GM19043 (cell line): Measurements from ENCODE around the gene SERPINA12.
"Not testable (repeated sequence)": the region's sequence is repeated elsewhere in the genome, so short reads cannot be mapped to it uniquely, and the experiment has no call there.

Experiments
- ATAC-seq: cut with Tn5 transposase; IDR thresholded peaks from one replicate; pipeline ENCODE4 v1.9.1; 2021; ENCODE audit warnings: low read depth; ENCODE audit not compliant: unreplicated experiment

The SERPINA12 gene

DNA sequence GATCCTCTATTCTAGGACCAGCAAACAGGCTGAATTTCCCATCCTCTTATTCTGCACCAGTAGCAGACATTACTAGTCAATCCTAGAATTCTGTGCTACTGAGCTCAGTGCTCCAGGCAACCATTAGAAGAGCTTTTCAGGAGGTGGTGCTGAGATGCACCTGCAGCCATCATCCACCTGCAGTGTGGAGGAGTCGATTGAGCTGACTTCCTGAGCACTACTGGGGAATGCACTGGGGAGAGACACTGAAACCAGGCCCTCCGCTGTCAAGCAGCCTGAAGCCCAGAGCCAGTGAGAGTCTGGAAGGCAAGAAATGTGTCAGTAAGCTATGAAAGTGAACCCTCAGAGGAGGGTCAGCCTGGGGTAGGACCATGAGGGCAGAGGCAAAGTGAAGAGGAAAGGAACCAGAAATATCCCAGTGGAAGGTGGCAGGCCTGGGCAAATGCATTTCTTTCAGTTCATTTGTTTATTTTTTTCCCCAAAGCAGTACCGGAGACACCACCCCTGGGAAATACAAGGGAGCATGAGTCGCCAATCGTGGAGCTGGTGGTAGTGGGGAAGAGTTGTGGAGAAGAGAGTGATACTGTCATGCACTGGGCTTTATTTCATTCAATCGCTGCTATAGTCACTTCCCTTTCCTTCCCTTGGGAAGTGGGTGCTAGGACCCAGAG, 28.9 kb upstream of the SERPINA12 start:
- no peak for ATAC-seq

DNA sequence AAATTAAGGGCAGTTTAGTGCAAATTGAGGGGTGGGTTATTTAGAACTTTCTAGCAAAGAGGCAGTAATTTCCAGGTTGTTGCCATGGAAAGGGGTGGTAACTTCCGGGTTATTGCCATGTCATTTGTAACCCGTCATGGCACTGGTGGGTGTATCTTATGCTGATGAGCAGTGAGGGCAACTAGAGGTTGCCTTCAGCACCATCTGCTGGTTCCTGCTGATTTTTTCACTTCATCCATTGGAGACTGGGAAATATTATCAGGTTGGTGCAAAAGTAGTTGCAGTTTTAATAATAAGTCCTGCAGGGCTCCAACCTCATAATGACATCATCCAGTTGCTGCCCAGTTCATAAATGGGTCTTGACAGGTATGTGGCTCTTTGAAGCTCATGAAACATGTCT, 27.6 kb upstream of the SERPINA12 start:
- no peak for ATAC-seq

DNA sequence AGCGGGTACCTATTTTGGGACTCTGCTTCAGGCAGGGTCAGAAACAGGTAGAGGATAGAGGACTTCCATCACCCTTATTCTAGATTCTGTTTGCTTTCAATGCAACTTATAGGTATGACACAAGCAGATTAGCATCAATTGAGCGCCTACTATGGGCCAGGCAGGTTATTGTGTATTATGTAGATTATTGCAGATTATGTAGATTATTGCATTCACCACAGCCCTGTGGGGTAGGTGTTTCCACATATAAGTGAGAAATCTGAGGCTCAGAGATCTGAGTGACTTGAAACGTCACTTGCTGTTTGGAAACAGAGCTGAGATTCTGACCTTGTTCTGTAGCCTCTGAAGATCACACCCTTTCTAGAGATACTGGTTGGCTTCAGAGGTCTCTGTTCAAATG, 26.2 kb upstream of the SERPINA12 start:
- ATAC-seq = no peak

DNA sequence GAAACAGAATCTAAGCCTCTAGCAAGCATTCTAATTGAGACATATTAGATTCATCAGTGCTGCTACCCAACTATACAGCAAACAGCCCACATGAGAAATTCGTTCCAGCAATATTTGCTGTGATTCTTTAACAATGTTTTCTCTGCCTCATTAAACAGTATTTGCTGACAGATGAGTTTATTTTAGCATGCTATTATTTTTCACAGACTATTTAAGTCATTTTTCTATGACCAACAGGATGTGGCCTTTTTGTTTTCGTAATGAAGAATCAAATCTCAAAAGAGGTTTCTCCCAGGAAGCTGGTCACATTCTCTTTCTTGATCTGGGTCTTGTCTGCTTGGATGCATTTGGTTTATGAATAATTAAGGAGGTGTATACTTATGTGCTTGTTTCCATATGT, 23.2 kb upstream of the SERPINA12 start:
- ATAC-seq = no peak

DNA sequence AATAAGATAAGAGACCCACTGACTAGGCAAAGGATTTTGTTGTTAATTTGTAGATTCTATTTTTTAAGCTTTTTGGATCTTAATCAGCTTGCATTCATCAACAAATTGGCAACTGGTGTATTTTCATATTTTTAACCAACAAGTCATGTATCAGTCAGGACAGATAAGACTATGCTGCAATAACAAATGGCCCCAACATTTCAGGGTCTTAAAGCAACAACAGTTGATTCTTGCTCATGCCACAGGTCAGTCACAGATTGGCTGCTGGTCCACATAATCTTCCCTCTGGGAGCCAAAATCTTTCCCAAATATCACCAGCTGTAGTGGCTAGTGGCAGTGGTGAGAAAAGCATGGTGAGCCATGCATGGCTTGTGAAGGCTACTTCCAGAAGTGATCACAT, 21.9 kb upstream of the SERPINA12 start:
- ATAC-seq = no peak

DNA sequence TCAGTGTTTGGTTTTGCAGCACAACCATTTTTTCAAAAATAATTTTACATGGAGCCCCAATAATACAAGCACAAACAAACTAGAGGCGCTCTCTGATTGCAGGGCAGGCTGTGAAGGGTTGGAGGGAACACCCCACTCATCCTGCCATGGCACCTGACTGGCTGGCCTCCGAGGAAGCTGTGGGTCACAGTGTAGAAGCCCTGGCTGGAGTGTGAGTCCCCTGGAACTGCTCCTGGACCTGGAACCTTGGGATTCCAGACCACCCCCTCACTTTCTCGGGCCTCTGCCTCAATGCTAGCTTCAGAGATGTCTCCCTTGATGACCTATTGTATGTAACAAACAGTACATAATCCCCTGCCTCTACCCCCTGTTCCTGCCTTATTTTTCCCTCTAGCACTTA, 14.8 kb upstream of the SERPINA12 start:
- no peak for ATAC-seq

DNA sequence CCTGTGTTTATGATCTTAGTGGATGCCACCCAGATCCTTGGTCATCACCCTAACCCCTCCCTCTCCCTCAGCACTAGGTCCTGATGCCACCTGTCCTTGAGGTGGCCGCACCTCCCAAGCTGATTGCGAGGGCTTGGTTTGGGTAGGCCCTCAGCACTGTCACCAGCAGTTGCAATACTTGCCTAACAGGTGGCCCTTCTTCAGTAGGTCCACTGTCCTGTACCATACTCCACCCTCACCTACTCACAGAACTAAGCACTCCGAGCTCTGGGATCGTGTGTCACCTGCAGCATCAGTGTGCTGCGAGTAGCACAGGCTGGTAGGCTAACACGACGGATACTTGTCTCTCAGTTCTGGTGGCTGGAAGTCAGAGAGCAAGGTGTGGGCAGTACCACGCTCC, 14.0 kb upstream of the SERPINA12 start:
- ATAC-seq = no peak

DNA sequence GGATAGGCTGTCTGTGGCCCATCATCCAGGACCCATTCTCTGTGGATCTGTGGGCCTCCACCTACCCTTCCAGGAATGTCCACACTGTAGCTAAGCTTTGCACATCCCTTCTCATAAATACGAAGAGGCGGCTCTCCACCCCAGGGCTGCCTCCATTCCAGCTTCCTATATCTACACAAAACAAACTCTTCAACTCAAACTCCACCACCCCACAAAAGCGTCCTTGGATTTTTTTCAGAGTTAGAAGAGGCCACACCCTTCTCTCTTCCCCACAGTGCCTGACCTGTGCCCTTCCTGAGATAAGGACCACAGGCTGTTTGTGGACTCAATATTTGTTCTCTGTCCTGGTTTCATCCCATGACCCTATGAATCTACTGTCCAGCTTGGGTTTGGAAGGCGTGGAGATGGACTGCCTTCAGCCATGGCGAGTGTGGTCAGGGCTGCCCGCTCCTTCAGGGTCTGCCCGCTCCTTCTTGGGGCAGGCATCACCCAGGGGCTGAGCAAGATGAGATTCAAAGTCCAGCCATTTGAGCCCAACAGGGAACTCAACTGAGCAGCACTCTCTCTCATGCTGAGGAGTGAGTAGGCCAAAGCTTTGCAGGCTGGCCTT, 13.0 kb upstream of the SERPINA12 start:
- ATAC-seq = no peak

DNA sequence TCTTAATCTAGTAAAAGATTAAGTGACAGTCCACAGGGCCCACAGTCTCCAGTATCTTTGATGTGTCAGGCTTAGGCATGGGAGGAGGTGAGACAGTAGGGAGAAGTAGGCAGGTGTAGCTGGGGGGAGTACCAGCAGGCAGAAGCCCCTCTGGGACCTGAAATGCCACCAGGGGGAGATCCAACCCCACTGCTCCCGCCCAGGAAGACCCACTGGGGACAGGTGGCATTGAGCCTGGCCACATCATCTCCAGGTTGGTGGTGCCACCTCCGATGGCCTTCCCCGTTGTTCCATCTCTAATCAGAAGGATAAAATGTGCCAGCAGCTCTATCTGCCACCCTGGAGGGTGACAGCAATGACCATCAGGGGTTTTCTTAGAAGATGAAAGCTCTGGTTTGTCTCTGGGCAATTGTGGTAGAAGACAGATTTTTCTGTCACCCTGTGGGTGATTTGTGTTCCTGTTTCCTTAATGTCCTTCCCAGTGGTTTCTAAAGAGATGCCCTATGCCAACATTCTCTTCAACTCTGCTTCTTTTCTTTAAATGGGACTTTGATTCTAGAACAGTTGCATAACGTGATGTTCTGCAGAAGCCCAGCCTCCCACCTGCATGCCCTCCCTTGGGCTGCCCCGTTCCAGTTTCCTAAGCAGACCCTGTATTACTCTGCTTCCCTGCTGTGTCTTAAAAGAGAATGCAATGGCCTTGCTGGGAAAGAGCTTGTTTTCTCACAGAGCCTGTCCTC, 12.3 kb upstream of the SERPINA12 start:
- ATAC-seq = no peak

DNA sequence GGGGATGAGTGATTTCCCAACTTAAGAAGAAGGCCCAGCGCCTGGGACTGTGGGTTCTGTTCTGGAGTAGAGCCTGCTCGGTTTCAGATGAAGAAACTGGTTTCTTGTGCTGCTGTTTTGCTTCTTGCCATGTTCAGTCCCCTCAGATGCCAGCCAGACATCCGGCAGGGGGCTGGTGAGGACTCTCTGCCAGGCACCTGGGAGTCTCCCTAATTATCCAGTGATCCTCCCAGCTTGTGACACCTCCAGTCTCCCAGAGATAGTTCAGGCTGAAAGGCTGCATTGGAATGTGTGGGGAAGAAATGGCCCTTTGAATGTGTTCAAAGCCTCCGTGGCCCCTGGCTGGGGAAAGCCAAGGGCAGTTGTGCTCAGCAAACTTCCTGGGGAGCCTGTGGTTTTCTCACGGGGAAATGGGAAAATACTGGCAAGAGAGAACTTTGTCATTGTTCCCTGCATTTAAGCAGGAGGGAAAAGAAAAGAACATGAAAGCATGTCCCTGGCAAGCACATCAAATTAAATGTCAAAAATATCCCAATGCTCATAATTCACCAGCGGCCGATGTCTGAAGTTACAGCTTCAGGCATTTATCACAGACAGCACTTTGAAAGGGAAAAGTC, 8.5 kb upstream of the SERPINA12 start:
- ATAC-seq = no peak

DNA sequence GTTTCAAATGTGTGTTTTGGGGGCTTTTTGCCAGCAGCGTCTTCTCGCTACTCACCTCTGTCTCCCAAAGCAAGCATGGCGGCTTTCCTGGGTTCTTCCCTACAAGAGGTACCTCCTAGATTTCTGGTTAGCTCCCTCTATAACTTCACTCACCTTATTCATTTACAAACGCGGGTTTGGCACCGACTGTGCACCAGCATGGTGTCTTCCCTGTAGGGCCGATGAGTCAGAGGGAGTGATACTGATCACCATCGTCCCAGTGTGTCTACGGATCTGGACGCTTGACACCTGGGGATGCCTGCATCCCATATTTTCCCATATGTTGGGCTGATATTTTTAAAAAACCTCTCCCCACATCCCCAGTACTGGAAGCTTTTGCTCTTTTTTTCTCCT, 8.0 kb upstream of the SERPINA12 start:
- no peak for ATAC-seq

DNA sequence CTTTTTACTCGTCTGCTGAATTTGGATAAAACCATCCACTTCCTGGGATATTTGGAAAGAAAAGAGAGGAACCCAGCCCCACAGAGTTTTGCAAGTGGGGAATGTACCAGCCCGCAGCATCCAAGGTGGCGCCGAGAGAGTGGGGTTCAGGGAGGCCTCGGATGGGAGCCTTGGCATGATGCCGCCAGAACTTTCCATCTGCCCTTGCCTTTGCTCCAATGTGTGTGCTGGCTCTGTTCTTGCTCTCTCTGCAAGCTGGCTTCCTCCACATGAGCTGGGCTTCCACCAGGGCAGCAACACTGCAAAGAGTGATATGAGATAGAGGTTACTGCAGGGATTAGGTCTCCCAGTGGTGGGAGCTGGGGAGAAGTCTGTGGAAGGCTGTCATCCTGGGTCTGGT, 6.6 kb upstream of the SERPINA12 start:
- ATAC-seq = no peak

DNA sequence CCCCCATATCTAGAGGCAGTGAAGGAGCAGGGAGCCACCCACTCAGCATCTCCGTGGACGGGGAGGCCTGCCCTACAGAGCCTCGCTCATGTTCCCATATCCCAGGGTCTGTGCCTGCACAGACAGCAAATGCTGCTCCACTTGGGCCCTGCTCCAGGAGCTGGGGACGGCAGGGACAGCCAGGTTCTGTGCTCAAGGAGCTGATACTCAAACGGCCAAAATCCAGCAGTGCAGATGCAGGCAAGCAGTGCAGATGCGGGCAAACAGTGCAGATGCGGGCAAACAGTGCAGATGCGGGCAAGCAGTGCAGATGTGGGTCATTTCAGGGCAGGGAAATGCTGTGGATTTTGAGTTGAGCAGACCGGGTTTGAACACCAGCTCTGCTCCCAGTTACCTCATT, 6.2 kb upstream of the SERPINA12 start:
- ATAC-seq = no peak

DNA sequence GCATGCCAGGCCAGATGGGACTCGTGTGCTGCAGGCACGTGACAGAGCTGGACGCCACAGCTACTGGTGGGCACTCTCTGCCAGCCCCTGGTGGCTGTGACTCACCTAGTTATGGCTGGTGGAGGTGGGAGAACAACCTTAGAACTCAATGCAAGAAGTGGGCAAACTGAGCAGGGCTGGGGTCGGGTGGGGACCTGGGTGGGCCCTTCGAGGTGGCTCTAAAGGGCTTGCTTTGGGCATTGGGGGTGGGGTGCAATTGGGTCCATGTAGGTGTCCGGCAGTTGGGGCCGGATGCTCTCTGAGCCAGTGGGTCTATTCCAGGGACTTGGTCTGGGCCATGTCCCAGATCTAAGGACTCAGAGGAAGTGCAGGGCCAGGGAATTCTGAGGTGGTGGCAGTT, 5.1 kb upstream of the SERPINA12 start:
- ATAC-seq = no peak

DNA sequence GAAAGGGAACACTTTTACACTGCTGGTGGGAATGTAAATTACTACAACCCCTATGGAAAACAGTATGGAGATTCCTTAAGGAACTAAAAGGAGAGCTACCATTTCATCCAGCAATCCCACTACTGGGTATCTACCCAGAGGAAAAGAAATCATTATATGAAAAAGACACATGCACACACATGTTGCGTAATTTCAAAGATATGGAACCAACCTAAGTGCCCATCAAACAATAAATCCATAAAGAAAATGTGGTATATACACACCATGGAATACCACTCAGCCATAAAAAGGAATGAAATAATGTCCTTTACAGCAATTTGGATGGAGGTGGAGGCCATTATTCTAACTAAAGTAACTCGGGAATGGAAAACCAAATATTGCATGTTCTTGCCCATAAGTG, 1.2 kb upstream of the SERPINA12 start:
- not testable (repeated sequence) for ATAC-seq

DNA sequence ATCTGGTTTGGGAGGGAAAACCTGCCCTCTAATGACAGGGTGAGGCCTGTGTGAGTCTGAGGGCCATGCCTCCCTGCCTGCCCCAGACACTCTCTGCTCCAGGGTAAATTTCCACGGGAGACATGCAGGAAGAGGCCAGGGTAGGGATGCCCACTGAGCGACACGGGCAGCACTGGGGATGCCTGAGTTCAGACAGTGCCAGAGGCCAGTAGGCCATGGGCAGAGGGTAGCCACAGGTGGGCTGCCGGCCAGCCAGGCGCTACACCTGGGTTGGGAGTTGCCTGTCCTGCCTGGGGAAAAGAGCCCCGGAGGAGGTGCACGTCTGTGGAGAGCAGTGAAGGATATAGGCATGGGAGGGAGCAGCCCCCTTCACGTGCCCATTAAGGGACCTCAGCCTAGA, 3.6 kb downstream of the SERPINA12 start:
- ATAC-seq = no peak

DNA sequence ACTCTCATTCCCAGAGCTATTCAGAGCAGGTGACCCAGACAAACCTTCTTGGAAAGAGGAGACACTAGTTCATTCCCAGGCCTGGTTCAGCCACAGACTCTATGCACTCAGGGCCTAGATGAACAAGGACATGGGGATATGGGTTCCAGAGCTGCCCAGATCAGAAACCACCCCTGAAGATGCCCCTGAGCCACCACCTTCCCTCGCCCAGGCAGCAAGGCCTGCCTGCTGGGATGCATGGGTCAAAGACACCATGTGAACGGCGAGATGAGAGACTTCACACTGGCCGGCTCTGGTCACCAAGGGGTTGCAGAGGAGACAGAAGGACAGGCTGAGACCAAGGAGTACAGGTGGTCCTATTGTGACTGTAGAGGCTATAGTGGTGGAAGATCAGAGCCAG, 4.1 kb downstream of the SERPINA12 start:
- no peak for ATAC-seq

DNA sequence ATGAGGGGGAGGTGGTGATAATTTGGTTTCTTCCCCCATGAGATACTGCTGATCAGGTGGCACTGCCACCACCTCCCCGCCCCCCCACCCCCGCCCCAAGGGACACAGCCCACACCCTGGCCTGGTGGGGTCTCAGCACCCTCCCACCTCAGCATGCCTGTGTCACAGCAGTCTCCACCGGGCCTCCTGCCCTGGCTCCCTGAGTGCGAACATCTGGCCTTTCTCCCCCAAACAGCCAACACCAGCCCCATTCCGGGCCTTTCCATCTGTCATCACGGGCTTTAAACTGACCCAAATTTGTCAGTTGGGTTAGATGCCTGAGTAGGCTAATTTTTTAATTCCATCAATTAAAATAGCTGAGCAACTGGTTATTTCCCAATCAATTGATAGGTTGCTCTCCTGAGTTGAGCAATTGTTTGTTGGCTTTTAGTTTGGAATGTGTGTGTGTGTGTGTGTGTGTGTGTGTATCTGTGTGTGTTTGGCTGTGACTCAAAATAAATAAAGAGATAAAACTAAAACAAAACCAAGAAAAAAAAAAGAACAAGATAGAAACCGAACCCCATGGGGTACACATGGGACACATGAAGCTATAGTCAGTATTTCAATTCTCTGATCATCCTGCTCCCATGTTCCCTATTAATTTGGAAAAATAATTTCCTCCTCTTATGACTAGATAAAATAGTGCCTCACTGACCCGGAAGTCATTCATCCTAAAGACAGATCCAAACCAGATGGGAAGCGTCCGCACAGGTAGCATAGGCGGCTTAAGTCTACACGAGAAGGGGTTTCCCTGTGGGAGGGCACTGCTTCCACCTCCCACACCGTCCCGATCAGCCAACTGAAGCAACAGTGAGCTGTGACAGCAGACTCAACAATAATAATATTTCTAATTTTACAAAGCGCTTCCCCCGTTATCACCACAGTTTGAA, 7.4 kb downstream of the SERPINA12 start:
- no peak for ATAC-seq

DNA sequence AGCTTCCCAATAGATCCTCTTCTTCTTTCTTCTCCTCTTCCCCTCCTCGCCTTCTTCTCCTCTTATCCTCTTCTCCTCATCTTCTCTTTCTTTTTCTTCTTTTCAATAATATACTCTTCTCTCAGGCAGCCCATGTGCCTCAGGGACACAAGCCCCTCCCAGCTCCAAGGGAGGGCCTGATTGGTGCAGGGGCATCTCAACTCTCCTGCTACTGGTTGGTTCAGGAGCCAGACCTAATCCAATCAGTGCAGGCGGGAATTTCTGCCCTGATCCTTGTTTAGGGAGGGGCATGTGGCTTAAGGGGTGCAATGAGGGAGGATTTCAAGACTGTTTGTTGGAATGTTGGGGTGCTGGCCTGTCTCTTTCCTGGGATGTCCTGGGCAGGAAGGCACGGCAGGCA, 9.0 kb downstream of the SERPINA12 start:
- ATAC-seq = no peak

DNA sequence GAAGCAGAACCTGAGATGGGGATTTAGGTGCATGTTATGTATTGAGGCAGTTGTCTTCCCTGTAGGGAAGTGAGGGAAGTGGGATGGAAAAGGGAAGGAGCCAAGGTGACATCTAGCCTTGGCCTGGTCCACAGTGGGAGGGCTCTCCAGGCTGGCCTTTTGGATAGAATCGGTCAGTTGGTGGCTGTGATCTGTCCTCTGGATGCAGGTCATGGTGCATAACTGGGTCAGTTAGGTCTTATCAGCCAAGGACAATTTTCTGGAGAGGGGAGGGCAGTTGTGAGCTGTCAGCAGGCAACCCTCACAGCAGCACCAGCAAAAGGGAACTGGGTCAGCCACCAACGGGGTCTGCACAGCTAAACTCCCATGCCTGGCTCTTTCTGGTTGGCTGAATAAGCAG, 9.6 kb downstream of the SERPINA12 start:
- no peak for ATAC-seq

DNA sequence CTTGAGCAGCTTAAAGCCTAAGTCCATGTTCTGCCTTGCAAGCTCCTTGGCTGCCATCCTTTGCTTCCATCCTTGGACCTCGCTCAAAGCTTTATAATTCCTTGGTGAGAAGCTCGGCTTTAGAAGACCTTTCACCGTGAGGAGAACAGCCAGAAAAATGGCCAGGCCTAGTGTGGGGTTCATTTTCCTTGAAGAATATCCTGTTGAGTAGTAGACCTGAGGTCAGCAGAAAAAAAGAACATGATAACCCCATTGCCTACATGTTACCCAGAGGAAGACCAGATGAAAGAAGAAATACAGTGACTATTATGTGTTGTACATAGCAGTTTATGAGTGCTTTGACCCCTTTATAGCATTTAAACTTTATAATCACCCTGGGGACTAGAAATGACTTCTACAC, 11.1 kb downstream of the SERPINA12 start:
- no peak for ATAC-seq
